ENCODE results near the gene GNAS-AS1.
A peak's percentile ranks its signal among the peaks of the same experiment; 100 is the strongest.

Gene GNAS-AS1

DNA sequence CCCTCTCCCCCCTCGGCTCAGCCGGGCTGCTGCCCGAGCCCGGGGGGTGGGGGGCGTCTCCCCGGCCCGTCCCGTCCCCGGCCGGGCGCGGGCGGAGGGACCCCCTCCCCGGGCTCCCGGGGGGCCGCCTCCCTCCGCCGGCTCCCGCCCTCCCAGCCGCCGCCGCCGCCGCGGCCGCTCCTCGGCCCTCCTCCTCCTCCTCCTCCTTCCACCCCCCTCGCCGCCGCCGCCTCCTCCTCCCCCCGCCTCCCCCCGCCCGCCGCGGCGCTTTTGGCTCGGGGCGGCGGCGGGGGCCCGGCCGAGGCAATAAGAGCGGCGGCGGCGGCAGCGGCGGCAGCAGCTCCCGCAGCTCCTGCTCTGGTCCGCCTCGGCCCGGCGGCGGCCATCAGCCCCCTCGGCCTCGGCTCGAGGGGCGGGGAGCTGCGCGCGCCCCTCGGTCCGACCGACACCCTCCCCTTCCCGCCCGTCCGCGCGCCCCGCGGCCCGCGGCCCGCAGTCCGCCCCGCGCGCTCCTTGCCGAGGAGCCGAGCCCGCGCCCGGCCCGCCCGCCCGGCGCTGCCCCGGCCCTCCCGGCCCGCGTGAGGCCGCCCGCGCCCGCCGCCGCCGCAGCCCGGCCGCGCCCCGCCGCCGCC, 40.5 kb upstream of the GNAS-AS1 start:
- TF ChIP-seq GATA2 (IDR thresholded peaks at IDR 0.05; ENCODE audit: low read depth, low read length) (no peak), GATA3 (IDR thresholded peaks at IDR 0.05; ENCODE audit: low read depth, low read length) (no peak)

DNA sequence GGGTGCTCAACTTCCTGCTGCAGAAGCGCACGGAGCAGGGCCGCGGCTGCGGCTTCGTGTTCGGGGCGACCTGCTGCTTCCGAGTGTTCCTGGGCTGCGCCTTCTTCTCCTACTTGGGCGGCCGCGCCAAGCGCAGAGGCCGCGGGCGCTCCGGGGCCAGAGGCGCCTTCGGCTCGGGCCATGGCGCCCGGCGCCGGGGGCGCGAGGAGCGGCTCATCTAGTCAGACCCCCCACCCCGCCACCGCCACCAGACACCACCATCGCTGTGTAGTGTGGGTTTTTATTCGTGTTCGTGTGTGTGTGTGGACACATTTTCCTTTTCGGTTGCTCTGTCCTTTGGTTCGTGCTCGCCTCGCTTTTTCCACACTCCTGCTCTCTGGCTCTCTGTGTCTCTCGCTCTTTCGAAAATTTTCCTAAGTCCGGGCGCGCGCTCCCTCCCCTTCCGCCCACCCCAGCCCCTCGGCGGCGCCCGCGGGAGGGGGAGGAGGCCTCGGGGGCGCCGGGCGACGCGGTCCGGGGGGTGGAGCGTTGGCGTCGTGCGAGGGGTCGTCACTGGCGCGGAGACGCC, 39.9 kb upstream of the GNAS-AS1 start:
- TF ChIP-seq GATA2 (IDR thresholded peaks at IDR 0.05; ENCODE audit: low read depth, low read length) (no peak), GATA3 (IDR thresholded peaks at IDR 0.05; ENCODE audit: low read depth, low read length) (no peak)

DNA sequence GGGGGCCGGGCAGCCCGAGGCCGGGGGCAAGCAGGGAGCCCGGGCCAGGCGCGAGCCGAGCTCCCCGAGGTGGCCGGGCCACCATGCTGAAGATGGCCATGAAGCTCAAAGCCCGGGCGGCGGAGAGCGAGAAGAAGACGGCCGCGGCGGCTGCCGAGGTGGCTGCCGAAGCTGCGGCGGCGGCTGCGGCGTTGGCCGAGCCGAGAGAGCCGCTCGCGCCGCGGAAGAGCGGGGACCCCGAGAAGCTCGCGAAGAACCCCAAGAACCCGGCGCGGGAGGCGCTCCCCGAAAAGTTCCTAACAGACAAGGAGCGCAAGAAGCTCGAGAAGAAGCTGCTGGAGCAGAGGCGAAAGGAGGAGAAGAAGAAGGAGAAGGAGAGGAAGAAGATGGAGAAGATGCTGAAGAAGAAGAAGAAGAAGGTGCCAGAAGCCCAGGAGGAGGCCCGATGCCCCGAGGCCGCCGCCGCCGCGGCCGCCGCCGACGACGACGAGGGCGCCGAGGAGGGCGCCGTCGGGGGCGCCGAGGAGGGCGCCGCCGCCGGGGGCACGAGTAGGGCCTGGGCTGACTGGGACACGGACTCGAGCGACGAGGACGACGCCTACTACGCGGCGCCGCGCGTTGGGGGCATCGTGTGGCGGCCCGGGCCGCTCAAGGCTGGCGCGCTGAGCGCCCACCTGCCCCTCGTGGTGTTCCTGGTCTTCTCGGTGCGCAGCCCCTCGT, 39.3 kb upstream of the GNAS-AS1 start:
- TF ChIP-seq GATA2 (IDR thresholded peaks at IDR 0.05; ENCODE audit: low read depth, low read length) (no peak), GATA3 (IDR thresholded peaks at IDR 0.05; ENCODE audit: low read depth, low read length) (no peak)

DNA sequence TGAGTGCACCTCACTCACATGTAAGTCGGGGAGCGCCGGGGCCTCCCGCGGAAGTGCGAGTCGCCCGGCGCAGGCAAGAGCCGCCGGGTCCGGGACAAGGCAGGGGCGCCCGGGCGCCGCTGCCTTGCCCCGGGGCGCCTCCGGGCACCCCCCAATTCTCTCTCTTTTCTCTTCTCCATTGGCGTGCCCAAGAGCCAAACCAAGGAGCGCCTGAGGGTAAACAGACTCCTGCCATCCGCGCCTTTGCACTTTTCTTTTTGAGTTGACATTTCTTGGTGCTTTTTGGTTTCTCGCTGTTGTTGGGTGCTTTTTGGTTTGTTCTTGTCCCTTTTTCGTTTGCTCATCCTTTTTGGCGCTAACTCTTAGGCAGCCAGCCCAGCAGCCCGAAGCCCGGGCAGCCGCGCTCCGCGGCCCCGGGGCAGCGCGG, 38.6 kb upstream of the GNAS-AS1 start:
- no peak for TF ChIP-seq GATA3 (IDR thresholded peaks at IDR 0.05; ENCODE audit: low read depth, low read length)
- no peak for TF ChIP-seq GATA2 (IDR thresholded peaks at IDR 0.05; ENCODE audit: low read depth, low read length)

DNA sequence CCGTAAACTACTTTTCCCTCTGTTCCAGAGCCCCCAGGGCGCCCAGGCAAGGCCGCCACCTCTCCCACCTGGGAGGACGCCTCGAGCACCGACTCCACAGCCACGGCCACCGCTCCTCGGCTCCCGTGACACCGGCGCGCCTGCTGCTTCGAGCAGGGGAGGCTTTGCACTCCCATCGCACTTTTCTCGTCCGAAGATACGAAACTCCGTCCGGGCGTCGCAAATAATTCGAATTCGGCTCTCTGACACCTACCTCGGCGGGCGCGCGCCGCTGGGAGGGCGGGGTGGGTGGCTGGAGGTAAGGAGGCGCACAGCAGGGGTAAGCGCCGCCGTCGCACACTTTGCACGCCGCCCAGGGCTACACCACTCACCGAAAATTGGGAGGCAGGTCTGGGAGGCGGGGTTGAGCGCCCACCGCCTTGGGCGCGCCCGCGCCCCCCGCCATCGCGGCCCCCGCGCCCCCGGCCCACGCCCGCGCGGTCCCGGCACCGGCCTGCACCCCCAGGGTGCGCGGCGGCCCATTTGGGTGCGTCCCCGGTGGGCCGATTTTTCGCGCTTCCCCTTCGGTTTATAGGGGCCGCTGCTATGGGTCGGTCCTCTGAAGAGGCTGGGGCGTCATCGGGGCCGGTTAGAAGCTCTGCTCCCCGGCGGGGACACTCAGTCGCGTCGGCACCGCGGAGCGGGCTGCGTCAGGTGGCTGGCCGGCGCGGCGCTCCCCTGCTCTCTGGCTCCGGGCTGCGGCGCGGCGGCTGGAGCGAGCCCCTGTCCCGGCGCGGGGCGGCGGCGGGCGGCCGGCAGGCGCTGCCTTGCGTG, 38.0 kb upstream of the GNAS-AS1 start:
- no peak for TF ChIP-seq GATA3 (IDR thresholded peaks at IDR 0.05; ENCODE audit: low read depth, low read length)
- no peak for TF ChIP-seq GATA2 (IDR thresholded peaks at IDR 0.05; ENCODE audit: low read depth, low read length)

DNA sequence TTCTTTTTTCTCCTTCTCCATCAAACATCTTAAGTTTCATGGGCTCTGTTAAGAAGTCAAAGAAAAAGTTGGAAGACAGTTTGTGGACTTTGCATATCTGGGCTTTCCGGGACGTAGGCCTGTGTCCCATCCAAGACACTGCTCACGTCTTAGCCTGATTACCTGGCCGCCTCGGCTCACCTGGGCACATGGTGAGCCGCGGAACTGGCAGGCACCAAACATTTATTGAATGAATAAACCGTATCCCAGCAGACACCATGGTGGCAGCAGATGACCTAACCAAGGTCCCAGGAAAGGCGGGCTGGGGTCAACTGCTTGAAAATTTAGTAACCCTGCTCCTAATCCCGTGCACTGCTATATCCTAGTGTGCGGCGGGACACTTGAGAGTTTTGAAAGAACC, 37.4 kb upstream of the GNAS-AS1 start:
- no peak for TF ChIP-seq GATA2 (IDR thresholded peaks at IDR 0.05; ENCODE audit: low read depth, low read length)
- no peak for TF ChIP-seq GATA3 (IDR thresholded peaks at IDR 0.05; ENCODE audit: low read depth, low read length)

DNA sequence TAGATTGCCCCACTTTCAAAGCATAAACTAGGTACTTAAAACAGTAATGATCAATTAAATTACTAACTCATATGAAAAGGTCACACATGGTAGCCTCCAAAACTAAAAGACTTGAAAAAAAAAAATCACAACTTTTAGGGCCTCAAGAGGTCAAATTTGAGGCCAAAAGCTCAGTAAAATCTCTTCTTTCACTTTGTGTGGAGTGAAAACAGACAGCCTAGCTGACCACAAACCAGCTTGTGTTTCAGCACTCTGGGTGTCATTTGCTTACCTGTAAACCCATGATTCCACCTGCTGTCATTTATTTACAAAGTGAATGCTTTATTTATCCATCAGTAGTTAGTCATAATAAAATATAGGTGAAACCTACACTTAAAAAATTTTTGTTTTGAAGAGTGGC, 35.8 kb upstream of the GNAS-AS1 start:
- TF ChIP-seq GATA2 (IDR thresholded peaks at IDR 0.05; ENCODE audit: low read depth, low read length) (no peak), GATA3 (IDR thresholded peaks at IDR 0.05; ENCODE audit: low read depth, low read length) (no peak)

DNA sequence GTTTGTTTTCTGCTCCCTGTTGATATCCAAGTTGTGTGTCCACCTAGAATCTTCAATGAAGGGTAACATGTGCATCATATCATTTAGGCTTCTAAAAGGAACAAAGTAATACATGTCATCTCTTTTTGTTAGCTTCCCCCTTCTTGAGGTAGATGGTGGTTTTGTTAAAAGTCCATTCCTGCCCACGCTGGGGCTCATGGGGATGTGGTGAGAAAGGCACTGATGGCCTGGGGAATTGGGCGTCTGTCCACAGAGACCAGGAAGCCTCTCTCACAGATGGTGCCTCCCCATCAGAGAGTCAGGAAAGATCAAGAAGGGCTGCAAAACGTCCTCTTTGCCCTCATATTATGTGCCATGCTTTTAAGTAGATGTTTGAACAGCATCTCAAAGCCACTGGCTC, 34.3 kb upstream of the GNAS-AS1 start:
- TF ChIP-seq GATA3 (IDR thresholded peaks at IDR 0.05; ENCODE audit: low read depth, low read length) (no peak), GATA2 (IDR thresholded peaks at IDR 0.05; ENCODE audit: low read depth, low read length) (no peak)

DNA sequence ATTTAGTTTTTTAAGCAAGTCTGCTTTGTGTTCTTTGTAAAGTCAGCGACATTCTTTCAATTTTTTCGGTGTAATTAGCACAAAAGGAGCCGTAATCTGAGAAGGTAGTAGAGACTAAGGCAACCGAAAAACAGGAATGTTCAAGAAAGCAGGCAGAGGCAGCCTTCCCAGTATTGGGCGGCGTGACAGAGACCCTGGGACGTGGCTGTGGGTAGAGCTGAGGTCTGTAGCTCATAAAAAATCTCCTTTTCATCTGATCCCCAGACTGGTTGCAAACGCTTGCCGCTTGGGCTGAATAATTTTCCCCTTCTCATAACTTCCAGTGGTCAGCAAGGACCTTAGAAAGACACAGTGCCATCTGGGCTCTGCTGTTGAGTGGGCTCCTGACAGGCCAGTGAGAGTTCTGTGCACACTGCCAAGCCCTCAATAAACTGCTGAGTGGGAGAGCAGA, 32.6 kb upstream of the GNAS-AS1 start:
- TF ChIP-seq GATA2 (IDR thresholded peaks at IDR 0.05; ENCODE audit: low read depth, low read length) (no peak), GATA3 (IDR thresholded peaks at IDR 0.05; ENCODE audit: low read depth, low read length) (no peak)

DNA sequence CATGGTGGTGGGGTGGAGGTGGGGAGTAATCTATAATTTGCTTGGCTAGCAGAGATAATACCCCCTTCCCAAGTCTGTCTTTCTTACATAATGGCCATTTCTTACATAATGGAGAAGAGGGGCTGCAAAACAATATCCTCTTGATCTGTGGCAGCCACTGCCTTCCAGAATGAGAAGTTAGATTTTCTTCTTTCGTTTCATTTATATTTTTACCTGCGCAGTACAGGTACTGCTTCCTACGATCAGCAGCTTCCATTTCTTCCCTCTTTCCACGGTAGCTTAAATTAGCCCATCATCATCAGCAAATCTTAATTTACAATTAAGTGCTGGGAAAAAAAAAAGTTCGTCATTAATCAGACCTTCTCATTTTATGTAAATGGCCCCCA, 32.0 kb upstream of the GNAS-AS1 start:
- TF ChIP-seq GATA2 (IDR thresholded peaks at IDR 0.05; ENCODE audit: low read depth, low read length), result no peak
- no peak for TF ChIP-seq GATA3 (IDR thresholded peaks at IDR 0.05; ENCODE audit: low read depth, low read length)

DNA sequence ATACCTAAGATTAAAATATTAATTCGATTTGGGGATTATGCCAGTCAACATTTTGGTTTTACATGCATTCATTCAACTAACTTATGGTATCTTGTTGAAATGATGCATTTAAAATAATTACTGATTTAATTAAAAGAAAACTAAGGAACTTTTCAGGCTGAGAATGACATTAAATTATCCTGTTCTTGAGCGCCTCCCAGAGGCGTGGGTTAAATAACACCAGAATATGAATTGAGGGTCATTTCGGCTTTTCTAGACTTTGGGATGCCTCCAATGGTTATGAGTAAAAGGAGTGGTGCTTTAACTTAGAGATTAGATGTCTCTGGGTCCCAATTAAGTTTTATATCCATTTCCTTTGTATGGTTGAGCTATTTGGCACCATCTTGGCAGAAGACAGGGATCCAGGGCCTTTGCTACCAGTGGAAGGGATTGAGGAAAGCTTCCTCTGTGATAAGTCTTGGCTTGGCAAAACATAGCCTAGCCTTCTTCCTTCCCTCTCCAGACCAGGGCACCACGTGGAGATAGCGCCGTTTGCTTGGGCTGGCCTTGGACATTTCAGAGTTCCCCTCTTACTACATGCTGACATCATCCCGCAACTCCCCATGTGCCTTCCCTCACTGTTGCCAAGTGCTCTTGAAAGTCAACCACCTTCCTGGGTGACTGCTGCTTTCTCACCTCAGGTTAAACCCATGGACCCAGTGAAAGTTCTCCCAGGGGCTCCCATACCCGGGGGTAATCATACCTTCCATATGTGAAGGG, 30.5 kb upstream of the GNAS-AS1 start:
- TF ChIP-seq GATA3 (IDR thresholded peaks at IDR 0.05; ENCODE audit: low read depth, low read length) (no peak), GATA2 (IDR thresholded peaks at IDR 0.05; ENCODE audit: low read depth, low read length) (no peak)

DNA sequence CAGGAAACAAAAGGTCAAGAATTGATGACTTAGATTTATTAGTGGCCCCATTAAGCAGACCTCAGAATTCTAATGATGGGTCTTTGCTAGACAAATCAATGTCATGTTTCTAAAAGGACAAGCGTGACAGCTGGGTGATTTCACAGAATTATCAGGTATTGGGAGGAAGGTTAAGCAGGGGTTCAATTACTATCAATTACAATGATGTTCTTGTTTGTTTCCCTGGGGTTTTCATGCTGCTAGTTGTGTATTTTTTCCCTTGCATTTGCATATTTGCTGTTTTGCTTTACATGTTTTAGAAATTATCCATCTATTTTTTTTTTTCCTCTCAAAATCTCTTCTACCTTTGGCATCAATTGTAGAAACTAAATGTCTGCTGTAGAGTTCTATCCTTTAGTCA, 29.7 kb upstream of the GNAS-AS1 start:
- no peak for TF ChIP-seq GATA2 (IDR thresholded peaks at IDR 0.05; ENCODE audit: low read depth, low read length)
- TF ChIP-seq GATA3 (IDR thresholded peaks at IDR 0.05; ENCODE audit: low read depth, low read length), result no peak

DNA sequence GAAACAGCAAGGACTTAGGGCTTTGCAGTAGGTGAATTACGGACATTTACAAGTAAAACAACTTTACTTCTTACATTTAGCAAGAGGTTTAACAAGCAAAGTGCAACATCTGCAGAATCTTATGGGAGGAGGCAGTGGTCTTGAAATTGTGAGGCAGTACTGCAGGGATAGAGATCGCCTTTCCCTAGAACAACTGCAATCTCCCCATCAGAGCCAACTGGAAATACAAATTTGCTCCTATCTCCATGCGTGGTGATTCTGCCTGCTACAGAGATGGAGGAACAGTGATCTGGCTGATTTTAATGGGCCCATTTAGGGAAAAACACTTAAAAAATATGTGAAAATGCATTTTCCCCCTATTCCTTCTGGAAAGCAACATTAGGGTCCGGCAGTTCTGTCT, 27.7 kb upstream of the GNAS-AS1 start:
- peak; percentile 86 for TF ChIP-seq GATA3 (IDR thresholded peaks at IDR 0.05; ENCODE audit: low read depth, low read length)
- TF ChIP-seq GATA2 (IDR thresholded peaks at IDR 0.05; ENCODE audit: low read depth, low read length), result peak; percentile 95

DNA sequence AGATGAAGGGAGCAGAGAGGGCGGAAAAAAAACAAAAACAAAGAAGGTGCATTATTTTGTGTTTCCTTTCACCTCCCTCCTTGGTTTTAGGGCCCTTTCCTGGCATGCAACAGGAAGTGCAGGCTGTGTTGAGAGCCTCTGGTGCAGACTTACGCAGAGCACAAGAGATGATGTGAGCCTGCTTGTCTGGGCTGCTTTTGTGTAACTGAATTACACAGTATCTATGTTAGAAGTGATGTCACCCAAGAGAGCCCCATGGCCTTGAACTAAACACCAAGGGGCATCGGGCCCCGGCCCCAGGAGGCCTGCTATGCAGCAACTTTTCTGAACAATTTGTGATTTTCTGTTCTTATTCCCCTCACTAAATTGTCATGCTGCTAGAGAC, 27.3 kb upstream of the GNAS-AS1 start:
- TF ChIP-seq GATA3 (IDR thresholded peaks at IDR 0.05; ENCODE audit: low read depth, low read length) (no peak), GATA2 (IDR thresholded peaks at IDR 0.05; ENCODE audit: low read depth, low read length) (no peak)
